Esophagus squamous epithelium (tissue), 4 donors: ENCODE data around the gene ATP13A4.

ENCODE experiments used
- POLR2A ChIP-seq, 4 donors: fragments of 450-650 bp; IDR thresholded peaks; one replicate each; pipeline ENCODE4 v1.6.1; 2017; ENCODE audit warnings: antibody characterized with exemption in 4 of 4, mild to moderate bottlenecking in 4 of 4, moderate library complexity in 3 of 4
- TF ChIP-seq, protein P1 (sequence below), 6 experiments: fragments of 450-650 bp in 4 of 6; fragments of 200-600 bp in 2 of 6; sonication (generic) in 2 of 6; IDR thresholded peaks; one replicate each; pipeline ENCODE4 v1.5.1; 2016 to 2019; ENCODE audit warnings: antibody characterized with exemption in 6 of 6, mild to moderate bottlenecking in 4 of 6, moderate library complexity in 4 of 6

DNA sequence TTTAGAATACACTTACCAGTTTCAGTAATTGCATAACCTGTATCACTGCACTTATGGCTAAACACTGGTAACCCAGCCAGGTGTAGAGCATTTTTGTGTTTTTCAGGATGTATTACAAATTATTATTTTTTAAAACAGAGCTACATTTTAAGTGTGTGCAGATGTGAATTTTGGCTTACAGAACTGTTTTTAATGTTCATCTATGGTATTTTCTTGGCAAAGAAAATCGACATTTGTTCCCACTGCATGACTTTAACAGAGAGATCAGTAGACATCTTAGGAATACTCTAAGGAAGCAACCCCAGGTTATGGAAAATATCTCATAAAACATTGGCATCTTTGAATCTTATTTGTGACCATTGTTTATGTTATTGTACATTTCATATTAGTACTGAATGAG, 73.3 kb downstream of the ATP13A4 start:
- no peak for TF ChIP-seq POLR2A (IDR thresholded peaks at IDR 0.05)
- TF ChIP-seq, protein P1, sequence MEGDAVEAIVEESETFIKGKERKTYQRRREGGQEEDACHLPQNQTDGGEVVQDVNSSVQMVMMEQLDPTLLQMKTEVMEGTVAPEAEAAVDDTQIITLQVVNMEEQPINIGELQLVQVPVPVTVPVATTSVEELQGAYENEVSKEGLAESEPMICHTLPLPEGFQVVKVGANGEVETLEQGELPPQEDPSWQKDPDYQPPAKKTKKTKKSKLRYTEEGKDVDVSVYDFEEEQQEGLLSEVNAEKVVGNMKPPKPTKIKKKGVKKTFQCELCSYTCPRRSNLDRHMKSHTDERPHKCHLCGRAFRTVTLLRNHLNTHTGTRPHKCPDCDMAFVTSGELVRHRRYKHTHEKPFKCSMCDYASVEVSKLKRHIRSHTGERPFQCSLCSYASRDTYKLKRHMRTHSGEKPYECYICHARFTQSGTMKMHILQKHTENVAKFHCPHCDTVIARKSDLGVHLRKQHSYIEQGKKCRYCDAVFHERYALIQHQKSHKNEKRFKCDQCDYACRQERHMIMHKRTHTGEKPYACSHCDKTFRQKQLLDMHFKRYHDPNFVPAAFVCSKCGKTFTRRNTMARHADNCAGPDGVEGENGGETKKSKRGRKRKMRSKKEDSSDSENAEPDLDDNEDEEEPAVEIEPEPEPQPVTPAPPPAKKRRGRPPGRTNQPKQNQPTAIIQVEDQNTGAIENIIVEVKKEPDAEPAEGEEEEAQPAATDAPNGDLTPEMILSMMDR (IDR thresholded peaks at IDR 0.05) = no peak
